IMR-90 (cell line): ENCODE results near the gene F13A1. TPM values are rescaled to one million over a fixed set of nuclear protein-coding genes. Genes with fewer than 3 reads are reported as not detected.

Source experiments
- ATAC-seq: fragments of 200-7000 bp; cut with Tn5 transposase; 2 replicates; pipeline ENCODE4 v1.9.1; 2020; ENCODE audit warnings: low read depth, mild to moderate bottlenecking, moderate library complexity
- BruUV-seq: library from RNA; stranded (reverse); fragments of 400-500 nt; replicated peaks from 2 replicates; lab custom pipeline; 2021; lab: Mats Ljungman, UMichigan
- CTCF ChIA-PET: fragments of 300-600 bp; formaldehyde crosslinking; extraction: SDS; loops from one replicate; lab custom pipeline; 2021; ENCODE audit warnings: antibody characterized with exemption; lab: Yijun Ruan, JAX
- POLR2A ChIA-PET: fragments of 300-600 bp; sonication (Branson Sonifier 250); formaldehyde crosslinking; loops from one replicate; lab custom pipeline; 2022; ENCODE audit warnings: antibody characterized with exemption; ENCODE audit not compliant: unreplicated experiment; lab: Charles Lee
- DNase-seq: peaks from one replicate; pipeline ENCODE4 v3.0.0; 2013
- H2AFZ ChIP-seq: replicated peaks from 2 replicates; pipeline ENCODE3; 2013; ENCODE audit warnings: low read length, mild to moderate bottlenecking; ENCODE audit not compliant: poor library complexity
- H2AK5ac ChIP-seq: 2 replicates; pipeline ENCODE4 v1.6.1; 2013; ENCODE audit warnings: low read depth, low read length, inconsistent platforms
- H2AK9ac ChIP-seq: replicated peaks from 2 replicates; pipeline ENCODE3; 2013; ENCODE audit warnings: mild to moderate bottlenecking, low read depth, low read length, moderate library complexity; ENCODE audit not compliant: poor library complexity
- H2BK120ac ChIP-seq: 2 replicates; pipeline ENCODE4 v1.6.1; 2013; ENCODE audit warnings: low read depth, low read length, inconsistent platforms
- H2BK15ac ChIP-seq: 3 replicates; pipeline ENCODE4 v1.6.1; 2013; ENCODE audit warnings: low read depth, low read length, inconsistent platforms
- H2BK20ac ChIP-seq: 2 replicates; pipeline ENCODE4 v1.6.1; 2013; ENCODE audit warnings: low read depth, mild to moderate bottlenecking, inconsistent platforms, low read length, moderate library complexity
- H2BK5ac ChIP-seq: 2 replicates; pipeline ENCODE4 v1.6.1; 2013; ENCODE audit warnings: mild to moderate bottlenecking, low read depth, low read length, inconsistent platforms; ENCODE audit not compliant: poor library complexity, severe bottlenecking
- H3K14ac ChIP-seq: replicated peaks from 2 replicates; pipeline ENCODE4 v1.6.1; 2013; ENCODE audit warnings: low read depth, low read length, inconsistent platforms
- H3K18ac ChIP-seq: 2 replicates; pipeline ENCODE4 v1.6.1; 2013; ENCODE audit warnings: low read depth, low read length, control low read depth
- H3K23ac ChIP-seq: 2 replicates; pipeline ENCODE4 v1.6.1; 2013; ENCODE audit warnings: low read depth, low read length, inconsistent platforms
- H3K27ac ChIP-seq: 2 replicates; pipeline ENCODE4 v1.5.1; 2013; ENCODE audit warnings: mild to moderate bottlenecking, control low read depth, low read length; ENCODE audit not compliant: insufficient read depth
- H3K27me3 ChIP-seq: 2 replicates; pipeline ENCODE4 v1.6.1; 2013; ENCODE audit warnings: low read length; ENCODE audit not compliant: control insufficient read depth, insufficient read depth
- H3K36me3 ChIP-seq: 2 replicates; pipeline ENCODE4 v1.6.1; 2013; ENCODE audit warnings: low read length, mixed read lengths; ENCODE audit not compliant: control insufficient read depth, insufficient read depth
- H3K4ac ChIP-seq: 2 replicates; pipeline ENCODE4 v1.6.1; 2013; ENCODE audit warnings: low read depth, low read length, inconsistent platforms
- H3K4me1 ChIP-seq: 2 replicates; pipeline ENCODE4 v1.6.1; 2013; ENCODE audit warnings: low read length, mixed read lengths; ENCODE audit not compliant: control insufficient read depth, insufficient read depth
- H3K4me2 ChIP-seq: 2 replicates; pipeline ENCODE4 v1.6.1; 2013; ENCODE audit warnings: low read depth, mild to moderate bottlenecking, control low read depth, low read length, moderate library complexity
- H3K4me3 ChIP-seq: 2 replicates; pipeline ENCODE4 v1.5.1; 2013; ENCODE audit warnings: low read depth, mild to moderate bottlenecking, control low read depth, low read length, moderate library complexity; ENCODE audit not compliant: insufficient read depth
- H3K56ac ChIP-seq: 2 replicates; pipeline ENCODE4 v1.6.1; 2013; ENCODE audit warnings: low read length, inconsistent platforms; ENCODE audit not compliant: insufficient read depth; ENCODE audit errors: extremely low read depth
- H3K79me1 ChIP-seq, 2 experiments: 2 replicates each; pipeline ENCODE4 v1.6.1; 2013; ENCODE audit warnings: low read length in 2 of 2, inconsistent platforms in 1 of 2, low read depth in 1 of 2
- H3K9ac ChIP-seq: 2 replicates; pipeline ENCODE4 v1.6.1; 2013; ENCODE audit warnings: low read depth, low read length, control low read depth
- H3K9me1 ChIP-seq: 2 replicates; pipeline ENCODE4 v1.6.1; 2013; ENCODE audit warnings: low read length, inconsistent platforms; ENCODE audit not compliant: insufficient read depth
- H3K9me3 ChIP-seq: 2 replicates; pipeline ENCODE4 v1.6.1; 2013; ENCODE audit warnings: low read length; ENCODE audit not compliant: control insufficient read depth, insufficient read depth
- H4K20me1 ChIP-seq: 2 replicates; pipeline ENCODE4 v1.6.1; 2013; ENCODE audit warnings: low read length, inconsistent platforms; ENCODE audit not compliant: insufficient read depth
- H4K5ac ChIP-seq: 2 replicates; pipeline ENCODE4 v1.6.1; 2013; ENCODE audit warnings: mild to moderate bottlenecking, low read depth, low read length, control low read depth
- H4K8ac ChIP-seq, 2 experiments: 2 replicates each; pipeline ENCODE4 v1.6.1; 2013; ENCODE audit warnings: low read depth in 2 of 2, low read length in 2 of 2, control low read depth in 1 of 2, inconsistent platforms in 1 of 2
- H4K91ac ChIP-seq: 2 replicates; pipeline ENCODE4 v1.6.1; 2013; ENCODE audit warnings: low read depth, low read length, inconsistent platforms; ENCODE audit not compliant: insufficient read depth
- FOS ChIP-seq: fragments of 150-350 bp; IDR thresholded peaks from 2 replicates; pipeline ENCODE4 v1.6.1; 2016; ENCODE audit warnings: low read depth, low read length
- MAZ ChIP-seq: IDR thresholded peaks from 2 replicates; pipeline ENCODE4 v1.6.1; 2012; ENCODE audit warnings: low read depth, mild to moderate bottlenecking, low read length, improper control_type of control experiment, moderate library complexity, borderline replicate concordance
- WGBS, 2 experiments: methylation state at CpG; one replicate each; pipeline versions ENCODE4 v1.1.5 to v1.1.7; 2013; ENCODE audit warnings: missing lambda C conversion rate in 2 of 2; ENCODE audit not compliant: insufficient read length in 1 of 2; ENCODE audit errors: extremely low coverage in 2 of 2; 5-methylcytosine and 5-hydroxymethylcytosine counted together
- dilution Hi-C: fragments of 300-500 bp; cut with HindIII; formaldehyde crosslinking; loops from one replicate; pipeline ENCODE4 v1.14.3; 2018; ENCODE audit warnings: low sequenced_read_pairs; ENCODE audit not compliant: unreplicated experiment
- in situ Hi-C: fragments of 300-500 bp; cut with MboI; formaldehyde crosslinking; loops from 3 replicates; pipeline ENCODE4 v1.14.3; 2019; ENCODE audit warnings: low sequenced_read_pairs, inconsistent platforms, mixed read lengths
- intact Hi-C: fragments of 100-400 bp; cut with micrococcal nuclease; formaldehyde crosslinking; loops from 2 replicates; pipeline ENCODE4 v1.10.0; 2022
- polyA plus RNA-seq, 3 experiments: library from polyadenylated mRNA; depleted of rRNA; stranded (reverse); fragments of >200 nt; gene quantifications; 2 replicates each; pipeline ENCODE4 v1.2.3, GENCODE V29; 2012; ENCODE audit warnings: low replicate concordance in 1 of 3
- total RNA-seq: library from RNA; depleted of rRNA; stranded (reverse); fragments of >200 nt; gene quantifications from 2 replicates; pipeline ENCODE4 v1.2.3, GENCODE V29; 2012

The F13A1 gene
- total and polyA plus RNA-seq, 2 of the 4 experiments (the other 2 are of a cell fraction), result not detected

DNA sequence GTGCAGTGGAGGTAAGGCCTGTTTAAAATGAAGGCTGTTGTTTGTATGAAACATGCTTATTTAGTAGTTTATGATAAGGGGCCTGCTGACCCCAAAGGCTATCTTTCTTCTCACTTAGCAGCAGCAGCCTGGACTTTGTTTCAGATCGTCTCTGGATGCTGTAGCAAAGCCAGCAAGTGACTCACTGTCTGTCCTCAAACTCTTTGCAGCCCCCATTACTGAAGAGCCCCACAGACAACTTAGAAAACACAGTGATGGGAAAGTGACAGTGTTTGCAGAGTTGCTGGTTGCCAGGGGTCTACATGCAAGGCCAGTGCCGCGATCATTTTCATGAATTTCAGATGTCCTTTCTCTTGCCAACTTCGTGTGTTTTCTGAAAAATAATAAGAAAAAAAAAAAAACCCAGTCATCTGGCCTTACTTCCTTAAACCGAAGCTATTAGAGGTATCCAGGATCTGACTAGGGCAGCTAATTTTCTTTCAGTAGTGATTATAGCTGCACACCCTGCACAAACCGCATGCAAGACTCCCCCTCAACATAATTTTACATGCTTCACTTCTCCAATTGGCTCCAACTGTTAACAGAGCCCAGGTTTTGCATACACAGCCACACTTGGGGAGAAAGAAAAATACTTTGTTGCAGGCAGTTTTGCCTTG, 11.6 kb upstream of the F13A1 start:
- Histone ChIP-seq H2AK5ac (no peak overlapping the region), H2AK9ac (no peak overlapping the region), H3K18ac (no peak overlapping the region), H3K9me1 (no peaks in the 10 kb centered on the region), H3K9ac (no peak overlapping the region), H3K4me3 (no peak overlapping the region), H3K4me1 (no peaks in the 10 kb centered on the region), H3K56ac (no peak overlapping the region), H3K27me3 (no peaks in the 10 kb centered on the region), H3K4ac (no peak overlapping the region), H4K91ac (no peak overlapping the region), H3K27ac (no peak overlapping the region), H3K23ac (no peak overlapping the region), H3K79me1 (no peaks in the 10 kb centered on the region), H3K9me3 (peaks cover 24% of the 10 kb centered on the region), H4K8ac (no peak overlapping the region), H2AFZ (no peak overlapping the region), H4K20me1 (no peaks in the 10 kb centered on the region), H2BK120ac (no peak overlapping the region), H3K36me3 (no peaks in the 10 kb centered on the region), H4K5ac (no peak overlapping the region), H3K4me2 (no peak overlapping the region), H2BK20ac (no peak overlapping the region), H2BK15ac (no peak overlapping the region), H3K14ac (no peak overlapping the region), H2BK5ac (no peak overlapping the region)
- WGBS, 2 experiments, result no CpG with 5 or more reads among the region's 6 CpGs
- TF ChIP-seq FOS (no peak), MAZ (no peak)
- ATAC-seq (no peak), DNase-seq (no peak)
- dilution Hi-C loops (no loop called here), in situ Hi-C loops (no loop called here), intact Hi-C loops (no loop called here)
- BruUV-seq, result no TSS peak
- ChIA-PET CTCF (no interaction called here), POLR2A (interaction anchor here (0.6 kb wide), 1 partner anchor 201 kb away, joined by 6 read pairs; no protein-coding TSS in a partner anchor)
